HS-5 (cell line): ENCODE data around the gene SEMA4D.

ENCODE experiments used
- DNase-seq: peaks from one replicate; pipeline ENCODE4 v3.0.0-alpha.2; 2012; ENCODE audit warnings: low read depth

SEMA4D gene

DNA sequence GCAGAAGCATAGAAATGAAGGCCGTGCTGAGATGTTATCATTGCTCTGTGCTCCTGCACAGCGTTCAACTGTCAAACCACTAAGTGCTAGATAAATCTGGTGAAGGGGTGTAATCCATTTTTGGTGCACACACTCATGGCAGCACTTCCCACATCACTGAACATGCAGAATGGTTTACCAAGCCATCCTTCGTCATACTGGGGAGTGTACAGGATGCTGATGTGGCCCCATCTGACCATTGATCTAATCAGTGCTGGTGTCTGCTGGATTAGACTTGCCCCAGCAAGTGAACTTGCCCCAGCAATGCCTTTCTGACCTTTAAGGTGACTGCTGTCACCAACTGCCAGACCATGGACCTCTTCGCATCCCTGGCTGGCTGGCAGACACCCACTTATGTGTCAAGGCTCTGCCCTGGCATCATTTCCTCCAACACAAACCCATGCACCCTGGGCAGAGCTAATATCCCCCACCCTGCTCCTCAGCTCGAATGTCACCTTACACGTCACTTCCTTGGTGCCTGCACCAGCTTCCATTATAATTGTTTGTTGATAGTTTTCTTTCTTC lies 4.2 kb upstream of the SEMA4D start:
- no peak for DNase-seq

DNA sequence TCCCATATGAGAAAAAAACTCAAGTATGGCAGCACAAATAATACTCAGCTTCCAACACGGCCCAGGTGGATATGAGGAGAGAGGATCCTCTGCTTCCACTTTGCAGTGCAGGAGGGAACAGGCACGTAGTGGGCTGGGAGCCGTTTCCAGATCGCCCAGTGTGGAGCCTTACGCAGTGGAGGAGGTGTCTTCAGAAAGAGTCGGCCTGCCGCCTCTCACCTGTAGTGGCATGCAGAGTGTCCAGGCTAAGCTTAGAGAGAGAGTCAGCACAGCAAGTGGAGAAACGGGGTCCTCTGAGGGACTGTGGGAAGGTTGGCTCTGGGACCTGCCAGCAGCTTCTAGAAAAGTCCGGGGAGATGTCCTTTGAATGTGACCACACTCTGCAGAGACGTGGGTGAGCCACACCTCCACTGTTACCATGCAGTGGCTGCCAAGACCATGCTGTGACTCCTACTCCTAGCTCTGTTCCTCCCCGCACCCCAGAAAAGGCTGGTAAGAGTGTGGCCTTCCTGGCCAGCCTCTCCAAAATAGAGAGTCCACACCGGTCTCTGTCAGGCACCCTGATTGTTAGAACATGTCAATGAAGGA lies 3.5 kb upstream of the SEMA4D start:
- DNase-seq: no peak

DNA sequence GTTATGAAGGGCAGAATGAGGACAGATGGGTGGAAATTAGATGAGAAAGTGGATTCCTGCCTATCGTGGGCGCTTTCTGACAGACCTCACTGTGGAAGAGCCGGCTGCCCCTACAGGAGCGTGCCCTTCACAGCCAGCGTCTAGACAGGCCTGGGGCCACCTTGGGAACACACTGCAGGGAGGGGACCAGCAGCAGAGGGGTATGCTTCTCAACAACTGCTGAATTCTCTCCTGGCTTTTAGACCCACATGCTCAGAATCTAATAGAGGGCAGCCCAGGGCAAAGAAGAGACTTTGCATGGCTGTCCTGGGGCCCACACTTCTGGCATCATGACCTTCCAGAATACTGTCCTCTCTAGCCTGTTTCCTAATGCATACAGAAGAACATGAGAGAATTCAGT lies 2.1 kb upstream of the SEMA4D start:
- no peak for DNase-seq

DNA sequence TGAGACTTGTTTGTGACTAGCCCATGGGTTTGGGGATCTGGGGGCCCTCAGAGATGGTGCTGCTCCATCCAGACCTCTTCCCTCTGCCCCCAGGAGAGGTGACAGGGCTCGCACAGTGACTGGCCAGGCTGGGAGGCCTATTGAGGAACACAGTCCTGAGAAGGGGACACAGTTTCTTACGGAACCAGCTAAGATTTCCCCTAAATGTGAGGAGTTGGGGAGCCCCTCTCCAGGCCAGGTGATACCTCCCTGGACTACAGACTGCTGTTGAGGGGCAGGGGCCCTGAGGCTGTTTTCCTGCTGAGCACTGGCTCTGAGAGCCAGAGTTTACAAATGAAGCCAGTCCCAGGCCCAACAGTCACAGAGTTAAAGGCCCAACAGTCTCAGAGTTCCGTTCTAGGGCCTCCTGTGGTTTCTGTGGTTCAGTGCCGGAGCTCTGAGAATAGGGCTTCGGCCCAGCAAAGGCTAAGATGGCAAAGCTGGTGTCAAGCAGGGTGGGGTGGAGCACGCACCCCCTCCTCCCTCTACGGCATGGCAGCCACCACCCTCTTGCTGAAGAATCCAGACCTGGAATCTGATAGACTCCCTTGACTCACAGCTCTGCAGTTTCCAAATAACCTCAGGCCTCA lies 1.1 kb upstream of the SEMA4D start:
- DNase-seq: no peak

DNA sequence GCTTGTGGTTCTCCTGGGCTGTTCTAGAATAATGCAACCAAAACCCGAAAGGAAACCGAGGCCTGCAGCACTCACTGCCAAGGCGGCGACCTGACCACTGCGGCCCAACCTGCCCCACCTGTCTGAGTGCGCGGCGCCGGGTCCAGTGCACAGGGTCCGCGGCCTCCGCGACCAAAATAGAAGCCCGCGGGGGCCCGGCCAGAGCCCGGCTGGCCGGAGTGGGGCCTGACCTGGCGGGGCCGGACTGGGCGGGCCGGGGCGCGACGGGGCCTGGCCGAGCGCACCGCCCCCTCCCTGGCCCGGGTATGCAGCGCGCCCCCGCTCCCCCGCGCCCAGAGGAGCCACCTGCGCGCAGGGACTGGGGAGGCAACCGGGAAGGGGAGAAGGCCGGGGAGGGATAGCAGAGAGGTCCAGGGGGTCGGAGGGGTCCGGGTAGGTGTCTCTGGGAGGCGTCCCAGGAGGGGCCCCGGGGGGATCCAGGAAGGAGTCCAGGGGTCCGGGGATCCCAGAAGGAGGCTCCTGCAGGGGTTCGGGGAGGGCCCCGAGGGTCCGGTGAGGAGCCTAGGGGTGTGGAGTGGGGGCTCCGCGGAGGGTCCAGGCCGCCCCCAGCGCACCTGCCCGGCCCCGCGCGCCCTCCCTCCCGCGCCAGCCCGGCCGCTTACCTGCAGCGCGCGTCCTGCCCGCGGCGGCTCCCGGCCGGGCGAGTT lies 503 bp downstream of the SEMA4D start:
- DNase-seq: no peak

DNA sequence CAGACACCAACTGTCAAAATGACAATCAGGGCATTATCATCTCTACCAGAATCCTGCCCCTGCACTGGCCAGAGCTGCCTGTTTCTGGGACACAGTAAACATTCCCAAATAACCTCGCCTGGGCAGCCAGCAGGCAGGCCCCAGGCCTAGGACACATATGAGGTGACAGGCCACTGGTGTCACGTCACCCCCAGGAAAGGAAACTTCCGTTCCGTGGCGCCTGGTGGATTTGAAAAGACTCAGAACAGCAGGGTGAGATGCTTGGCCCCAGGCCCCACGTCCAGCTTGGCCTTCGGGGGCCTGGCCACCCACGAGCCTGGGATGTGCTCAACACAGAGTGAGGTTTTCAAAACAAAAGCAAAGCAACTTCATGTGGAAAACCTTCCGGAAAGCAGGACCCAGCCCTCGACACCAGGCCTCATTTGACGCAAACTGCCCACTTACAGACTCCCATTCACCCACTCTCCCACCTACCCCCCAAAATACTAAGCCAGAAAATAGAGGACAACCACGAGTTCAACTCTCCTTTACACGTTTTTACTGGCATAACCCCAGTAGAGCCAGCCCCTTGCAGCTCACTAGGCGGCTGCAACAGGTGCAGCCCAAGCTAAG lies 1.2 kb downstream of the SEMA4D start:
- DNase-seq: no peak

DNA sequence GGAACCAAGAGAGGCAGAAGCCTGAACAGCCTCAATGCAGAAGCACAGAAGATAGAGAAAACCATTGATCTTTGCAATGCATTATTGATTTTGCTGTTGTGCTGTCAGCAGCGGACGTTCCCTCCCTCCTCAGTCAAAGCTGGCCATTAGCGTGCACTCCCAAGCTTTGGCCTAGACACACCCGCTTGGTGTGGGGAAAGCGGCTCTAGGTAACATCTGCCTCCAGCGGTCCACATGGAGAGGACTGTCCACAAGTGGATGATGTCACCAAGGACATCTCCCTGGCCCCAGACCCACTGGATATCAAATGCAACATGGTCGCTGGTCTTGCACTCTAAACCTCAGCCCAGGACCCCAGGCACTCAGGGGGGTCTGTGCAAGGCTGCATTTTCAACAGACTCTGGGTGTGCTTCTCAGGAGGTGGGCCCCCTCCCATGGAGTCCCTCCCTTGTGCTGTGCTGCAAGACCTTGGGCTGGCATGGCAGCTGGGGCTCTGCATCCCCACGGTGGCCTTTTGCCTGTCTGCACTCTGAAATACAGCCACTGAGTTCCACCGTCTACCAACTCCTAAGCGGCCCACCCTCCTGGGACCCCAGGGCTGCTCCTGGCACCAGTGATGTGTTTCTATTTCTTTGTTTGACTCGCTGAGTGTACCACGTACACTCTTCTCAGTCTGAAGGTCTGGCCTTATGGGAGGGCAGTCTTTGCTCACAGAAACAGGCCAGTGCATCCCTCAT lies 1.9 kb downstream of the SEMA4D start:
- DNase-seq: no peak

DNA sequence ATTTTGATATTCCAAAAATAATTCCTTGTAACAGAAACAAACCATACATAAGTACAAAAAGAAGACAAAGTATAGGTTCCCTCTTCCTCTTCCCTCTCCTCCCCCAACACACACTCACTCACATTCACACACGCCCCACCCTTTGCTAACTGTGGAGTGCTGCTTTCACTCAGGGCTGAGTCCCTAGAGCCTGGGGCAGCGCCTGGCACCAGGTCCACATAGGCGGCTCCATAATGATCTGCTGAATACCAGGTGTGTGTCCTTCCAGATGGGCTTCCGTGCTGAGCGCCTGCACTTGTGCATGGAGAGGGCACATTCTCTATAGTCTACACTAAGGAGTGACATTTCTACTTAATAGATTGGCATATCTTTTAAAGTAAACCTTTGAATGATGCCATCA lies 3.7 kb downstream of the SEMA4D start:
- DNase-seq: no peak

DNA sequence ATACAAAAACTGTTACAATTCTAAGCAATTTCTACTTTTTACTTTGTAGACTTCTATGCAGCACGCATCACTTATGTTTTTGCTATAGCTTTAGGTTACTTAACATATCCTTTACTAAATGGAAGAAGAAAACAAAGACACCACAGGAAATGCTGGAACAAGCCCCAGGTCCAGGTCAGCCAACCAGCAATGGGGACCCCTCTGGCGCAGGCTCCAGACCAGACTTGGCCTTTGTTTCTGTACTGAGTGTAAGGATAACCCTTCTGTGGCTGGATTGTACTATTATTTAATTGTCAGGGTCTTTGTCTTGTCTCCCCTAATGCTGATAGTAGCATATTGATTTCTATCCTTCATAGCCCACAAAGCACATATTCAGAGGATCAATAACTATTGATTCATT lies 4.2 kb downstream of the SEMA4D start:
- DNase-seq: no peak

DNA sequence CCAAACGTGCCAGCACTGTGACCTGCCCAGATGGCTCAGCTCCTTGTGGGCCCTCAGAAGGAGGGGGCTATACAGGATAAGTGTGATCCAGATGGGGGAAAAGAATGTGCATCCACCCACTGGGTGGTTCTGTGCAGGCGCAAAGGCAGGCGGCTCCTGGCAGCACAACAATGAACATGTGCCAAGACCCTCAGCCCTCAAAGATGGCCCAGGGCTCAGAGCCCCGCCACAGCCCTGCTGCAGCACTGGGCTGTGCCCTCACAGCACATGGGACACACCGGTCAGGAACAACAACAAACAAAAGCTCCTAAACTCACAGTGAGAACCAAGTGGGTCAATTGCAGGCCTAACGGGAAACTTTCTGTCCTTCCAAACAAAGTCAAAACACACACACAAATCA lies 4.7 kb downstream of the SEMA4D start:
- no peak for DNase-seq

DNA sequence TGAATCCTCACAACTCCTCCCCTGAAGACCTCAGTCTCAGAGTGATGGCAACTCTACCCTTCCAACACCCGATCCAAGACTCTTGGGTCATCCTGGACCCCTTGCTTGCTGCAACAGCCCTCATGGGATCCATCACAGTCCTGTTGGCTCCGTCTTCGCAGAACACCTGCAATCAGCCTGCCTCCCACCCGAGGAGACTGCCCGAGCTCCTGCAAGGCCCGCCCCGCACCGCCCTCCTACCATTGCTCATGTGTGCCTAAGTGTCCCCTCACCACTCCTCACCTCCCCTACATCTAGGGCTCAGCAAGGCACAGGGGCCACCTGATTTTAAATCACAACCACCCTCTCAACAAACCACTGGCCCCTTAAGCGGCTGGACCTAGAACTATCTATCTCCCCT lies 5.3 kb downstream of the SEMA4D start:
- no peak for DNase-seq

DNA sequence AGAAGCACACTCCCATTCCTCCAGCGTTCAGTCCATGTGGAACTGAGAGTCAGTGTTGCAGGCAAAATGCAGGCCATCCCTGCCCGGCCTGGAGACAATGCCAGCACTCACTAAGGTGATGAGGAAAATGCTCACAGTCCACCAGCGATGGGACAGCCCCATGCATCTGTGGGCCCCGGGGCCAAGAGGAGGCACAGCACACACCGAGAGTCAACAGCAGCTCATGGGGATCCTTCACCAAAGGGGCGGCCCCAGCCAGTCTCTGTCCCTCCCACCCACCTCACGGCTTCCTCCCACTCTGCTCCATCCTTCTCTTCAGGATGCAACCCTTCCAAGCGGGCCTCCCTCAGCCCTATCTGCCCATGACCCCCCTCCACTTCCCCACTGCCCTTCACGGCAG lies 6.2 kb downstream of the SEMA4D start:
- DNase-seq: no peak

DNA sequence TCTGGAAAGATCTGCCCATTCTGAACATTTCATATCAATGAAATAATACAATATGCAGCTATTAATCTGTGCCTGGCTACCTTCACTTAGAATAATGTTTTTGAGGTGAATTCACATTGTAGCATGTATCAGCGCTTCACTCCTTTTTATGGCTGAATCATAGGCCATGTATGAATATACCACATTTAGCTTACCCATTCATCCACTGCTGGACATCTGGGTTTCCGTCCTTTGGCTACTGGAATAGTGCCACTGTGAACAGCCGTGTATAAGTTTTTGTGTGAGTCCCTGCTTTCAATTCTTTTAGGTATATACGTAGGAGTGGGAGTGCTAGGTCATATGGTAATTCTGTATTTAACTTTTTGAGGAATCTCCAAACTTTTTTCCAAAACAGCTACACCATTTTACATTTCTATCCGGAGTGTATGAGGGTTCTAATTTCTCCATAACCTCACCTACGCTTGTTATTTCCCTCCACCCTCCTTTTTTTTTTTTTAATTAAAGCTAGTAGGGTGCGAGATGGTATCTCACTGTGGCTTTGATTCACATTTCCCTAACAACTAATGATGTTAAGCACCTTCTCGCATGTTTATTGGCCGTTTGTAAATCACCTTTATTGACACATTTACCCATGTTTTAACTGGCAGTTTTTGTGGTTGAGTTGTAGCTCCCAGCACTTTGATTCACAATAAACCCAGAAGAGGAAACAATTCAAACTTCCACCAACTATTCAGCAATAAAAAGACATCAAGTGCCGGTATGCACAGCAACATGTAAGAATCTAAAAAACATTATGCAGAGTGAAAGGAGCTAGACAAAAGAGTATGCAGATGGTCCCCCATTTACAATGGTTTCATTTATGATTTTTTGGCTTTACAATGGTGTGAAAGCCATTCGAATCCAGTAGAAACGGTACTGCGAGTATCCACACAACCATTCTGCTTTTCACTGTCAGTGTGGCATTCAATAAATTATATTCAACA lies 8.1 kb downstream of the SEMA4D start:
- DNase-seq: no peak

DNA sequence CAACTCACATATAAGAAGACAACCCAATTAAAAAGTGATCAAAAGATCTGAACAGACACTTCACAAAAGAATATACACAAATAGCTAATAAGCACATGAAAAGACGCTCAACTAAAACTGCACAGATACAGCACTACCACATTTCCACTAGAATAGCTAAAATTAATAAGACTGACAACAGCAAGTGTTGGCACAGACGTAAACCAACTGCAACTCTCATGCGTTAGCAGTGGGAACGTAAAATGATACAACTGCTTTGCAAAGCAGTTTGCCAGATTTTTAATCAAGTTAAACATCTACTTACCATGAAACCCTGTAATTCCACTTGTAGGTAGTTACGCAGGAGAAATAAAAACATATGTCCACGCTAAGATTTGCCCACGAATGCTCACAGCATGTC lies 9.0 kb downstream of the SEMA4D start:
- DNase-seq: no peak

DNA sequence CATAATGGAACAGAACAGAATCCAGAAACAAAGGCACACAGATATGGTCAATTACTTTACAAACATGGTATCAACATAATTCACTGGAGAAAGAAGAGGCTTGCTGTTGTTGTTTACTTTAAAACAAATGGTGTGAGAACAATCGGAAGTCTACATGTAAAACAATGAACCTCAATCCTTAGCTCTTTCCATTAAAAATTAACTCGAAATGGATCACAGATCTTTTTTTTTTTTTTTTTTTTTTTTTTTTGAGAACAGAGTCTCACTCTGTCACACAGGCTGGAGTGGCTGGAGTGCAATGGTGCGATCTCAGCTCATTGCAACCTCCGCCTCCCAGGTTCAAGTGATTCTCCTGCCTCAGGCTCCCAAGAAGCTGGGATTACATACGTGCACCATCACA lies 9.8 kb downstream of the SEMA4D start:
- no peak for DNase-seq

DNA sequence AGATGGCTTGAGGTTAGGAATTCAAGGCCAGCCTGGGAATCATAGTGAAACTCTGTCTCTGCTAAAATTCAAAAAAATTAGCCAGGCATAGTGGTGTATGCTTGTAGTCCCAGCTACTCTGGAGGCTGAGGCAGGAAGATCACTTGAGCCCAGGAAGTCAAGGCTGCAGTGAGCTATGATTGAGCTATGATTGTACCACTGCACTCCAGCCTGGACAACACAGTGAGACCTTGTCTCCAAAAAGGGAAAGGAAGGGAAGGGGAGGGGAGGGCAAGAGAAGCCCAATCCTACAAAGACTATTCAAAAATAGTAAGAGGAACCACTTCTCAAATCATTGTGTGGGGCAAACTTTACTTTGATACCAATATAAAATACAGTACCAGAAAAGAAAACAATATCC lies 11.2 kb downstream of the SEMA4D start:
- DNase-seq: no peak

DNA sequence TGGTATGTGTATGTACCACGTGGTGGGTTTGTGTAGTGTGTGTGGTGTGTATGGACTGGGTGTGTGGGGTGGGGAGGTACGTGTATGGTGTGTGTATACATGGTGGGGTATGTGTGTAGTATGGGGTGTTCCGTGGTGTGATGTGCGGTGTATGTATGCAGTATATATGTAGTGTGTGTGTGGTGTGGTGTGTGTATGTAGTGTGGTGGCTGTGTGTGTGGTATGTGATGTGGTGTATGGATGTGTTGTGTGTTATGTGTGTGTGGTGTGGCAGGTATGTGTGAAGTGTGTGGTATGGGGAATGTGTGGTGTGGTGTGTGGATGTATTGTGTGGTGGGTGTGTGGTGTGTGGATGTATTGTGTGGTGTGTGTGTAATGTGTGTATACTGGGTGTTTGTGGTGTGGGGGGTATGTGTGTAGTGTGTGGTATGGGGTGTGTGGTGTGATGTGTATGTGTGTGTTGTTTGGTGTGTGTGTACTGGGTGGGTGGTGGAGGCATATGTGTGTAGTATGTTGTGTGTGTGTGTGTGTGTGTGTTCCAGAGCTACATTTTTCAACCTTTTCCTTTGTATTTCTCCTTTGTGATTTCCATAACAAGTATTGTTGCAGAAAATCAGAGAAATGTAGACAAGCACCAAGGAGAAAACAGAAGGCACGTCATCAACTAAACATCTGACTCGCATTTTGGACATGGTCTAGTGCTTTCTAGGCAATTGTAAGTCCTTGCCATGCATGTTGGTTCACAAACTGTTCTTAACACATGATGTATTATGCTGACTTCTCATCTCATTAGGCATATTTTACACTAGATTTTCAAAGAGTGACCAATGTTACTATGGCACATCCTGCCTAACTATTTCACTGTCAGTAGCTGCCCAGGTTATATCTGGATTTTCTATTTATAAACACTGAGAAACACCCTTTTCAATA lies 13.2 kb downstream of the SEMA4D start:
- DNase-seq: no peak

DNA sequence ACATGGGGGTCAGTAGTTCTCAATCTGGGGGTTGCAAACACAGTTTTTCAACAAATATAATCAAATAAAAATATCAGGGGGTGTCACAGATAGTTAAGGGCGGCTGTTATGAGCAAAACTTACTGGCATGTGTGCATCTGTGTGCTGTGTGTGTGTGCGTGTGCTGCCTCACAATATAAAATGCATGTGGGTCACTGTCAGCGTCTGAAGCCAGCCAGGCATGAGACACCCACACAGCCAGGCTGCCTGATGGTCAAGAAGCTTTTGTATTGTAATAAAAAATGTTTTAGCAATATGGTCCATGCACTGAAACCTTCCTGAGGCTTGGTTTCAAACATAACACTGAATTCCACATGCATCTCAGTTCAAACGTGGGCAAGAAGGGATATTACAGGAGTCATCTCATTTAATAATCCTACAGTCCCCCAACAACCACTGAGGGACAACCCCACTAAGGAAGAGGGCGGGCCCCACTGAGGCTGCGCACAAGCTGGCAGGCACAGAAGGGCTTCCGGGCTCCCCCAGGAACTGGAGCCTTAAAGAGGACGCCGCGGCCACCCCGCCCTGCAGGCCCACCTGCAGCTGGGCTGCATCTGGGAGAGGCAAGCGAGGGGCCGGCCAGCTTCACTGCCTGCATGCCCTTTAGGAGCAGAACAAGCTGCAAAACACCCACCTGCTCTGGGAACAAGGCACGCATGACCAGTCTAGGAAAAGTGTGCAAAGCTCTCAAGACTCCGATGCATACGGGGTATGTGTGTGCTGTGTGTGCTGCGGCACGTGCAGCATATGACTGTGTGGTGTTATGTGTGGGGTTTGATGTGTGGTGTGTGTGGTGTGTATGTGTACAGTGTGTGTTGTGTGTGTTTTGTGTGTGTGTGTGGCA lies 14.1 kb downstream of the SEMA4D start:
- DNase-seq: no peak

DNA sequence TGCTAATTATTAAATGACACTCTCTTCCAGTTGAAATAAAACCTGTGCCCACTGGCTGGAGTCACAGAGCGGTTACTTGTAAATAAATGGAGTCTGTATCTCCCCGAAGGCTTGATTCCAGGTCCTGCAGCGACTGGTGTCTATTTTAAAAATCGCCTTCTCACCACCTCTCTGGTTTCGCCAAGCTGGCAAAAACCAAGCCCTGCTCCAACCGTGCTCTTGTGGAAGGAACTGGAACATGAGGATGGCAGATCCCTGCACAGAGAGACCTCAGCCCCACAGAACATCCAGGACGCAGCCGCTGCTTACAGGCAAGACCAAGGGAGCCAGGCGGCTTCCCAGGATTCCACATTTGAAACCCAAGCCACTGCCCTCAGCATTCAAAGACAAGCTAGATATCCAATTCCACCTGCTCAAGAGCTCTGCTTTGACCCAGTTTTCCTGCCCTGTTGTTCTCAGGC lies 15.0 kb downstream of the SEMA4D start:
- no peak for DNase-seq
